K562 (cell line): Measurements from ENCODE around the gene UTP20. TPM values are rescaled to one million over a fixed set of nuclear protein-coding genes. Genes with fewer than 3 reads are reported as not detected.

ENCODE experiments used
- ATAC-seq: fragments of 200-7000 bp; cut with Tn5 transposase; 3 replicates; pipeline ENCODE4 v1.9.1; 2020; ENCODE audit warnings: moderate library complexity
- BruUV-seq: library from RNA; stranded (reverse); fragments of 400-500 nt; replicated peaks from 2 replicates; lab custom pipeline; 2021; lab: Mats Ljungman, UMichigan
- CTCF ChIA-PET: fragments of 300-600 bp; formaldehyde crosslinking; extraction: SDS; loops from one replicate; lab custom pipeline; 2021; ENCODE audit warnings: low intra/inter-chr PET ratio; lab: Yijun Ruan, JAX
- POLR2A ChIA-PET: fragments of 300-600, 350-650 bp; sonication (Branson Sonifier 250); formaldehyde crosslinking; extraction: SDS; loops from one replicate; lab custom pipeline; 2021; ENCODE audit warnings: antibody characterized with exemption, inconsistent platforms; lab: Yijun Ruan, JAX
- DNase-seq, 4 experiments: peaks; one replicate each; pipeline versions ENCODE4 v3.0.0 to v3.0.0-alpha.2; 2011 to 2018; ENCODE audit warnings: low spot score in 3 of 4, mixed read lengths in 3 of 4; ENCODE audit errors: extremely low read depth in 1 of 4
- FAIRE-seq: peaks from 2 replicates; lab custom pipeline; 2011; peaks lifted over from hg19 to GRCh38; lab: Jason Lieb, UNC
- H2AFZ ChIP-seq: 2 replicates; pipeline ENCODE4 v1.6.0; 2011; ENCODE audit warnings: low read depth, low read length, control low read depth, inconsistent platforms
- H3K27ac ChIP-seq: fragments of 200-600 bp; 3 replicates; pipeline ENCODE4 v1.8.0; 2011; ENCODE audit warnings: low read depth, mild to moderate bottlenecking, control low read depth, inconsistent platforms, low read length, moderate library complexity, mixed read lengths; ENCODE audit errors: extremely low read depth
- H3K27me3 ChIP-seq, 2 experiments: fragments of 300-600 bp in 1 of 2; 2 replicates in 1 of 2; 3 replicates in 1 of 2; pipeline versions ENCODE4 v1.6.0 to v1.8.0; 2011; ENCODE audit warnings: inconsistent platforms in 2 of 2, low read length in 2 of 2, mild to moderate bottlenecking in 1 of 2, mixed read lengths in 1 of 2, moderate library complexity in 1 of 2; ENCODE audit not compliant: control insufficient read depth in 2 of 2, insufficient read depth in 2 of 2
- H3K36me3 ChIP-seq: fragments of 300-600 bp; 3 replicates; pipeline ENCODE4 v1.8.0; 2011; ENCODE audit warnings: mild to moderate bottlenecking, low read length, inconsistent platforms; ENCODE audit not compliant: control insufficient read depth, insufficient read depth
- H3K4me1 ChIP-seq, 2 experiments: fragments of 200-600 bp in 1 of 2; replicated peaks in 1 of 2; 2 replicates in 1 of 2; 3 replicates in 1 of 2; pipeline versions ENCODE4 v1.5.1 to v1.8.0; 2011; ENCODE audit warnings: inconsistent platforms in 2 of 2, low read length in 2 of 2, mild to moderate bottlenecking in 1 of 2, mixed read lengths in 1 of 2, moderate library complexity in 1 of 2; ENCODE audit not compliant: control insufficient read depth in 2 of 2, insufficient read depth in 2 of 2
- H3K4me2 ChIP-seq: 2 replicates; pipeline ENCODE4 v1.6.1; 2011; ENCODE audit warnings: low read length, control low read depth, inconsistent platforms, mixed read lengths; ENCODE audit not compliant: insufficient read depth
- H3K4me3 ChIP-seq: fragments of 200-600 bp; sonication (generic), shearing (Covaris generic); 2 replicates; pipeline ENCODE4 v1.5.1; 2016; ENCODE audit warnings: control low read depth, inconsistent platforms
- H3K79me2 ChIP-seq: fragments of 200-600 bp; 3 replicates; pipeline ENCODE4 v1.8.0; 2011; ENCODE audit warnings: low read length, inconsistent platforms; ENCODE audit not compliant: control insufficient read depth, insufficient read depth
- H3K9ac ChIP-seq, 2 experiments: 2 replicates each; pipeline versions ENCODE4 v1.6.0 to v1.6.1; 2011; ENCODE audit warnings: low read depth in 2 of 2, low read length in 2 of 2, control low read depth in 1 of 2, inconsistent platforms in 1 of 2, mild to moderate bottlenecking in 1 of 2, mixed read lengths in 1 of 2; ENCODE audit not compliant: insufficient read depth in 1 of 2
- H3K9me1 ChIP-seq: one replicate; pipeline ENCODE4 v1.6.0; 2011; ENCODE audit warnings: inconsistent platforms, mild to moderate bottlenecking, low read length, moderate library complexity; ENCODE audit not compliant: control insufficient read depth, insufficient read depth
- H3K9me3 ChIP-seq: replicated peaks from 2 replicates; pipeline ENCODE4 v1.5.1; 2011; ENCODE audit warnings: low read depth, low read length, inconsistent platforms; ENCODE audit not compliant: control insufficient read depth, insufficient read depth
- H4K20me1 ChIP-seq: replicated peaks from 2 replicates; pipeline ENCODE4 v1.6.1; 2011; ENCODE audit warnings: low read length, inconsistent platforms, mixed read lengths; ENCODE audit not compliant: control insufficient read depth, insufficient read depth
- ADNP ChIP-seq: fragments of 200-800 bp; sonication (Bioruptor generic); IDR thresholded peaks from 2 replicates; pipeline ENCODE4 v1.6.1; 2016; ENCODE audit warnings: missing genetic modification characterization, missing compliant biosample characterization
- ATF1 ChIP-seq, 2 experiments: fragments of 450-650 bp in 1 of 2; IDR thresholded peaks; 2 replicates each; pipeline ENCODE4 v1.6.1; 2016; ENCODE audit warnings: missing compliant biosample characterization in 1 of 2, missing genetic modification characterization in 1 of 2
- ATF7 ChIP-seq: fragments of 450-650 bp; IDR thresholded peaks from 2 replicates; pipeline ENCODE4 v1.7.1; 2014; ENCODE audit warnings: mild to moderate bottlenecking, moderate library complexity
- DPF2 ChIP-seq: fragments of 450-650 bp; IDR thresholded peaks from 2 replicates; pipeline ENCODE4 v1.6.1; 2016
- FOXJ2 ChIP-seq: fragments of 200-800 bp; sonication (Bioruptor generic); IDR thresholded peaks from 2 replicates; pipeline ENCODE4 v1.6.1; 2016; ENCODE audit warnings: missing genetic modification characterization, missing compliant biosample characterization
- HIVEP1 ChIP-seq: fragments of 250-450 bp; sonication (Bioruptor Pico); IDR thresholded peaks from 2 replicates; pipeline ENCODE4 v1.4.0; 2020; ENCODE audit warnings: mild to moderate bottlenecking
- NFATC3 ChIP-seq: fragments of 450-650 bp; IDR thresholded peaks from 2 replicates; pipeline ENCODE4 v1.6.1; 2017; ENCODE audit warnings: mild to moderate bottlenecking
- NFIC ChIP-seq: fragments of 450-650 bp; IDR thresholded peaks from 2 replicates; pipeline ENCODE4 v1.6.1; 2017; ENCODE audit warnings: mild to moderate bottlenecking, inconsistent platforms
- STAT5B ChIP-seq: fragments of 250-450 bp; sonication (Bioruptor Pico); IDR thresholded peaks from 2 replicates; pipeline ENCODE4 v1.8.0; 2021; ENCODE audit warnings: mild to moderate bottlenecking, inconsistent platforms
- TAF15 ChIP-seq: fragments of 200-400 bp; formaldehyde crosslinking; IDR thresholded peaks from 2 replicates; pipeline ENCODE4 v1.6.1; 2017; ENCODE audit warnings: mild to moderate bottlenecking, low read depth, low read length, moderate library complexity
- ZBTB8A ChIP-seq: fragments of 450-650 bp; IDR thresholded peaks from 2 replicates; pipeline ENCODE4 v1.6.1; 2018; ENCODE audit warnings: mild to moderate bottlenecking, moderate library complexity; ENCODE audit not compliant: partially characterized antibody
- ZKSCAN3 ChIP-seq: fragments of 250-450 bp; sonication (Bioruptor Pico); IDR thresholded peaks from 2 replicates; pipeline ENCODE4 v1.4.0; 2020
- ZKSCAN8 ChIP-seq: fragments of 200-800 bp; sonication (Bioruptor generic); IDR thresholded peaks from 2 replicates; pipeline ENCODE4 v1.6.1; 2016; ENCODE audit warnings: missing genetic modification characterization, missing compliant biosample characterization
- ZNF561 ChIP-seq: fragments of 450-650 bp; formaldehyde crosslinking; conservative IDR thresholded peaks from 2 replicates; pipeline ENCODE4 v1.4.0; 2020; ENCODE audit warnings: mild to moderate bottlenecking, moderate library complexity
- ZNF717 ChIP-seq: fragments of 250-450 bp; sonication (Bioruptor Pico); IDR thresholded peaks from 2 replicates; pipeline ENCODE4 v1.5.0; 2021
- ZSCAN32 ChIP-seq: fragments of 450-650 bp; formaldehyde crosslinking; IDR thresholded peaks from 2 replicates; pipeline ENCODE4 v1.4.0; 2020; ENCODE audit warnings: mild to moderate bottlenecking, moderate library complexity
- WGBS: fragments of 100-300 bp; shearing (Covaris generic); methylation state at CpG from one replicate; pipeline ENCODE4 v1.1.6; 2016; ENCODE audit warnings: low coverage, mixed read lengths; ENCODE audit not compliant: insufficient coverage; ENCODE audit errors: missing lambda C conversion rate; 5-methylcytosine and 5-hydroxymethylcytosine counted together
- in situ Hi-C: fragments of 300-500 bp; cut with MboI; formaldehyde crosslinking; loops from 4 replicates; pipeline ENCODE4 v1.15.0; 2018; ENCODE audit warnings: inconsistent platforms, mixed read lengths
- intact Hi-C: fragments of 100-400 bp; cut with micrococcal nuclease; formaldehyde crosslinking; loops from 2 replicates; pipeline ENCODE4 v1.14.2; 2022
- polyA plus RNA-seq, 8 experiments: library from polyadenylated mRNA; depleted of rRNA in 4 of 8; stranded (reverse) in 5 of 8; unstranded in 3 of 8; fragments of >200 nt; fragmentation: Nextera tagmentation in 2 of 8; fragmentation: Illumina TruSeq in 1 of 8; extraction: Ambion mirVana in 2 of 8; extraction: Trizol in 1 of 8; gene quantifications; 2 replicates each; pipeline versions ENCODE4 v1.2.1 to v1.2.3, GENCODE V29; 2011 to 2014; ENCODE audit warnings: inconsistent platforms in 1 of 8, missing spikeins in 1 of 8
- total RNA-seq, 7 experiments: library from RNA; depleted of rRNA in 6 of 7; stranded (reverse); fragments of >200 nt in 6 of 7; fragmentation: Illumina TruSeq in 2 of 7; extraction: Trizol in 2 of 7; gene quantifications; 2 replicates each; pipeline versions ENCODE4 v1.2.1 to v1.2.3, GENCODE V29; 2011 to 2021; ENCODE audit warnings: low replicate concordance in 1 of 7
- TF ChIP-seq, protein P1 (sequence below): sonication (generic); formaldehyde crosslinking; IDR thresholded peaks from 2 replicates; pipeline ENCODE4 v1.5.0; 2020; ENCODE audit warnings: missing genetic modification reagents
- TF ChIP-seq, protein P2 (sequence below): sonication (generic); formaldehyde crosslinking; IDR thresholded peaks from 2 replicates; pipeline ENCODE4 v1.9.0; 2022; ENCODE audit warnings: mild to moderate bottlenecking, missing genetic modification reagents

The UTP20 gene
- total and polyA plus RNA-seq, 9 of the 15 experiments (the other 6 are each of a cell fraction or from before 2014, with no cell fraction given), result 4.3 to 41.3 (median 20.7) TPM

DNA sequence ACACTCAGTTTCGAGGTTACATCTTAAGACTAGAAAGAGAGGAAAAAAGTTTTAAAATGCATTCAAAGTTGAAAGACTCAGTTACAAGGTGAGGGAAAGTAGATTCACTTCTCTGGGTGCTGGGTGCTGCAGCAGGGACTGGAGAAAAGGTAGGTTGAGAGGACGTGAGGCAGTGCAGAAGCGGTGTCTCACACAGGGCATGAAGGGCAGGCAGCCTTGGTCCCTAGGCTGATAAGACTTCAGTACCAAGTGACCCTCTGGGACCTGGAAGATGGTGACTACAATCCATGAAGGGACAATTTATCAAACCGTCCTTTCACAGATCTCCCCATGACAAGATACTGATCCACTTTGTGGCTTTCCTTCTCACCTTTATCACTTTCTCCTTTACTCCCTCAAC lies 22.5 kb upstream of the UTP20 start:
- ATAC-seq, result no peak
- ChIA-PET POLR2A (interaction anchor here (0.9 kb wide), 1 partner anchor 10 kb away, joined by 3 read pairs; no protein-coding TSS in a partner anchor), CTCF (no interaction called here)
- H3K4me2 ChIP-seq, result no peak overlapping the region
- intact Hi-C loops, result no loop called here
- H2AFZ ChIP-seq, result no peak overlapping the region
- no peaks in the 10 kb centered on the region for H3K9me3 ChIP-seq
- no peaks in the 10 kb centered on the region for H4K20me1 ChIP-seq
- FAIRE-seq, result no peak
- no peaks in the 10 kb centered on the region for H3K9me1 ChIP-seq
- H3K4me3 ChIP-seq, result no peak overlapping the region
- no peak overlapping the region for H3K9ac ChIP-seq
- 4% methylated on average over 3 of the region's 4 CpGs for WGBS
- no peaks in the 10 kb centered on the region for H3K79me2 ChIP-seq
- H3K27ac ChIP-seq, result no peak overlapping the region
- no peak for DNase-seq
- TF ChIP-seq ZSCAN32 (CRISPR knock-in tag) (no peak), NFATC3 (no peak), STAT5B (CRISPR knock-in tag) (no peak)
- TF ChIP-seq, protein P1, sequence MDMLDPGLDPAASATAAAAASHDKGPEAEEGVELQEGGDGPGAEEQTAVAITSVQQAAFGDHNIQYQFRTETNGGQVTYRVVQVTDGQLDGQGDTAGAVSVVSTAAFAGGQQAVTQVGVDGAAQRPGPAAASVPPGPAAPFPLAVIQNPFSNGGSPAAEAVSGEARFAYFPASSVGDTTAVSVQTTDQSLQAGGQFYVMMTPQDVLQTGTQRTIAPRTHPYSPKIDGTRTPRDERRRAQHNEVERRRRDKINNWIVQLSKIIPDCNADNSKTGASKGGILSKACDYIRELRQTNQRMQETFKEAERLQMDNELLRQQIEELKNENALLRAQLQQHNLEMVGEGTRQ, result no peak
- BruUV-seq, result no TSS peak
- no peaks in the 10 kb centered on the region for H3K36me3 ChIP-seq
- in situ Hi-C loops, result no loop called here
- H3K27me3 ChIP-seq, result no peaks in the 10 kb centered on the region
- no peaks in the 10 kb centered on the region for H3K4me1 ChIP-seq

DNA sequence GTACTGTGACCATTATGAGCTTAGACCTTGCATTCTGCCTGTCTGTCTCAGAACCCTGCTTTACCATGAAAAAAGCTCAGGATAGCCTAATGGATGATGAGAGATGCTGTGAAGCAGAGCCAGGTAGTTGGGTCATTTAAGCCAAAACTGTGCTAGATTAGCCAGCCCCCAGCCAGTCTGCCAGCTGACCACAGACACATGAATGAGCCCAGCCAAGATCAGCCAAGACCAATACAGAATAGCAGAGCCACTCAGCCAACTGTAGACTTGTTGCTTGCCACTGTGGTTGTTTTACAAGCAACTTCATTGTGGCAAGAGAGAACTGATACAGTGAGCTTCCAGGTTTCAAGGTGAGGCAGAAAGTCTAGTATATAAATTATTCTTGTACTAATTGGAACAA lies 12.8 kb upstream of the UTP20 start:
- intact Hi-C loops (no loop called here), in situ Hi-C loops (no loop called here)
- ATAC-seq (no peak), FAIRE-seq (no peak), DNase-seq (no peak)
- Histone ChIP-seq H3K79me2 (no peaks in the 10 kb centered on the region), H3K9me3 (no peaks in the 10 kb centered on the region; the same call in 1 of the 2 replicates), H4K20me1 (no peaks in the 10 kb centered on the region), H3K9ac (no peak overlapping the region), H3K4me2 (no peak overlapping the region), H3K9me1 (no peaks in the 10 kb centered on the region), H3K36me3 (no peaks in the 10 kb centered on the region), H3K27me3 (peaks cover 2 to 6% of the 10 kb centered on the region in 2 experiments; a peak in 1 of 5 replicates), H3K4me1 (no peaks in the 10 kb centered on the region), H2AFZ (no peak overlapping the region), H3K27ac (no peak overlapping the region), H3K4me3 (no peak overlapping the region)
- ChIA-PET CTCF (no interaction called here), POLR2A (interaction anchor here (0.7 to 0.8 kb wide), 2 partner anchors 1130 to 1980 kb away, joined by 3 read pairs; no protein-coding TSS in a partner anchor)
- BruUV-seq, result no TSS peak
- TF ChIP-seq, protein P2, sequence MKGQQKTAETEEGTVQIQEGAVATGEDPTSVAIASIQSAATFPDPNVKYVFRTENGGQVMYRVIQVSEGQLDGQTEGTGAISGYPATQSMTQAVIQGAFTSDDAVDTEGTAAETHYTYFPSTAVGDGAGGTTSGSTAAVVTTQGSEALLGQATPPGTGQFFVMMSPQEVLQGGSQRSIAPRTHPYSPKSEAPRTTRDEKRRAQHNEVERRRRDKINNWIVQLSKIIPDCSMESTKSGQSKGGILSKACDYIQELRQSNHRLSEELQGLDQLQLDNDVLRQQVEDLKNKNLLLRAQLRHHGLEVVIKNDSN (CRISPR knock-in tag), result no peak
- TF ChIP-seq ADNP (tag), result no peak
- TF ChIP-seq NFIC, result no peak
- TF ChIP-seq ZBTB8A, result no peak
- TF ChIP-seq ATF7, result no peak
- TF ChIP-seq FOXJ2 (tag), result no peak
- TF ChIP-seq DPF2, result no peak
- TF ChIP-seq ATF1 (CRISPR knock-in tag; IDR thresholded peaks at IDR 0.05), result no peak
- no peak for TF ChIP-seq ATF1 (tag; IDR thresholded peaks at IDR 0.05)
- TF ChIP-seq ZNF561 (CRISPR knock-in tag), result no peak
- no peak for TF ChIP-seq TAF15
- TF ChIP-seq ZKSCAN8, result no peak
- no peak for TF ChIP-seq HIVEP1 (CRISPR knock-in tag)
- no peak for TF ChIP-seq ZKSCAN3
- TF ChIP-seq ZNF717 (CRISPR knock-in tag), result no peak
